ENCODE data around the gene RYR3.
A peak's percentile ranks its signal among the peaks of the same experiment; 100 is the strongest.

The RYR3 gene

DNA sequence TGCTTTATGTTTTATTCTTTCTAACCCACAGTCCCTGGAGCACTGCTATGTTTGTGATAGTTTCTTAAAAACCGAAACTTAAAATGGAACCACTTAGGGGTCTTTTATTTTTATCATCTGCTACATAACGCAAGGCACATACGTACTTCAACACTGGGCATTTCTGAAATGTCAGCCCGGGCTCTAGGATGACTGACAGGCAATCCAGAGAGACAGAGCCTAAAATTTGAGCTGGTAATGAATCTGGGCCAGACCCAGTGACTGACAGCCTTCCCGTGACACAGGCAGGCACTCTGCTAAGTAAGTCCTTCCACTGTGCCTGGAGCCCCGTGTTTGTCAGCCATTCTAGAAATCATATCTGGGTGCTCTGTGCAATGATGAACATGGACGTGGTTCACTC is 84.6 kb downstream of the RYR3 start:
- Histone ChIP-seq H3K36me3 (ENCODE audit: control insufficient read depth in 4 of 4, insufficient read depth in 4 of 4, low read length in 3 of 4) (no peaks in the 10 kb centered on the region), H3K4me1 (ENCODE audit: control extremely low read depth in 1 of 4, control insufficient read depth in 4 of 4, insufficient read depth in 4 of 4, low read length in 3 of 4) (no peaks in the 10 kb centered on the region), H3K9me3 (ENCODE audit: control extremely low read depth in 1 of 5, control insufficient read depth in 4 of 5, insufficient read depth in 2 of 5, low read depth in 1 of 5, low read length in 4 of 5) (no peaks in the 10 kb centered on the region), H3K4me3 (ENCODE audit: control insufficient read depth in 1 of 7, extremely low read depth in 1 of 7, insufficient read depth in 4 of 7, low read depth in 2 of 7, low read length in 6 of 7) (no peak overlapping the region), H3K27me3 (replicated peaks in 2 of 5; ENCODE audit: control insufficient read depth in 4 of 5, insufficient read depth in 5 of 5, low read length in 4 of 5) (peaks cover 0 to 4% (median 0%) of the 10 kb centered on the region in 5 experiments), H3K27ac (ENCODE audit: insufficient read depth in 1 of 2, low read depth in 1 of 2, low read length in 2 of 2, poor library complexity in 1 of 2, severe bottlenecking in 2 of 2) (no peak overlapping the region)
- whole genome bisulfite sequencing (ENCODE audit: insufficient coverage), result 97% methylated on average over 7 of the region's 7 CpGs
- DNase-seq, result no peak
- ChIA-PET CTCF (no interaction called here), POLR2A (no interaction called here)

DNA sequence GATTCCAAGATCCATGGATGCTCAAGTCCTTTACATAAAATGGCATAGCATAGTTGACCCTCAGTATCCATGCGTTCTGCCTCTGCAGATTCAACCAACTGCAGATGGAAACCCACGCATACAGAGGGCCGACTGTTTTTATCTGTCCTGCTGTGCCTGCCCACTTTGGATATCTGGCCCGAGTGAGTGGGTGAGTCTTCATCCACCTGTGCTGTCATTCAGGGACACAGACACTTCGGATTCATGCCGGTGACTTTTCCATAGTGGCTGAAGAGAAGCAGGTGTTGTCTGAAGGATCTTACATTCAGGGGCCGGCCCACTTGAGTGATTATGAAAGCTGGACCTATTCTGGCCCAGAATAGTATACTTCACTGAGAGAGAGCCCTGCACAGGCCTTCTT is 85.1 kb downstream of the RYR3 start:
- no peaks in the 10 kb centered on the region for H3K4me1 ChIP-seq (ENCODE audit: control extremely low read depth in 1 of 4, control insufficient read depth in 4 of 4, insufficient read depth in 4 of 4, low read length in 3 of 4)
- no peak overlapping the region for H3K27ac ChIP-seq (ENCODE audit: insufficient read depth in 1 of 2, low read depth in 1 of 2, low read length in 2 of 2, poor library complexity in 1 of 2, severe bottlenecking in 2 of 2)
- H3K27me3 ChIP-seq (replicated peaks in 2 of 5; ENCODE audit: control insufficient read depth in 4 of 5, insufficient read depth in 5 of 5, low read length in 4 of 5), result peaks cover 0 to 4% (median 0%) of the 10 kb centered on the region in 5 experiments
- WGBS (ENCODE audit: insufficient coverage), result 95% methylated on average over 7 of the region's 7 CpGs
- POLR2A ChIA-PET, result no interaction called here
- H3K9me3 ChIP-seq (ENCODE audit: control extremely low read depth in 1 of 5, control insufficient read depth in 4 of 5, insufficient read depth in 2 of 5, low read depth in 1 of 5, low read length in 4 of 5), result no peaks in the 10 kb centered on the region
- CTCF ChIA-PET, result no interaction called here
- H3K36me3 ChIP-seq (ENCODE audit: control insufficient read depth in 4 of 4, insufficient read depth in 4 of 4, low read length in 3 of 4), result no peaks in the 10 kb centered on the region
- no peak for DNase-seq
- no peak overlapping the region for H3K4me3 ChIP-seq (ENCODE audit: control insufficient read depth in 1 of 7, extremely low read depth in 1 of 7, insufficient read depth in 4 of 7, low read depth in 2 of 7, low read length in 6 of 7)

DNA sequence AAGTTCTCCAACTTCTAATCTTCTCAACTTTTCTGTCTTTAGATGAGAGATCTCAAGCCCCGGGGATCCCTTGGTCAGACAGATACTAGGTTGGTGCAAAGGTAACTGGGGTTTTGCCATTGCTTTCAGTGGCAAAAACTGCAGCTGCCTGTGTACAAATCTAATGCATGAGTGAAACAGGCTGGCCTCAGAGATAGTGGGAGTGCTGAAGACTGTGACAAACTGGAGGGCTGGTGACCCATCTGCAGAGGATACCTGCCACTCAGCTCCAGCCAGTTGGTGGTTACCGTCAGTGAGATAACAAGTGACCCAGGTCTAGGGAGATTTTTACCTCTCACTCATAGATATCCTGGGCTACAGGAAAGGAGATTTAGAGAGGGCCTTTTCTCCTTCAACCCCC is 85.7 kb downstream of the RYR3 start:
- H3K4me3 ChIP-seq (ENCODE audit: control insufficient read depth in 1 of 7, extremely low read depth in 1 of 7, insufficient read depth in 4 of 7, low read depth in 2 of 7, low read length in 6 of 7), result no peak overlapping the region
- H3K27ac ChIP-seq (ENCODE audit: insufficient read depth in 1 of 2, low read depth in 1 of 2, low read length in 2 of 2, poor library complexity in 1 of 2, severe bottlenecking in 2 of 2), result no peak overlapping the region
- no peaks in the 10 kb centered on the region for H3K4me1 ChIP-seq (ENCODE audit: control extremely low read depth in 1 of 4, control insufficient read depth in 4 of 4, insufficient read depth in 4 of 4, low read length in 3 of 4)
- DNase-seq, result peak in 1 of 3 donors; percentile 43
- POLR2A ChIA-PET, result no interaction called here
- CTCF ChIA-PET, result no interaction called here
- no peaks in the 10 kb centered on the region for H3K9me3 ChIP-seq (ENCODE audit: control extremely low read depth in 1 of 5, control insufficient read depth in 4 of 5, insufficient read depth in 2 of 5, low read depth in 1 of 5, low read length in 4 of 5)
- H3K36me3 ChIP-seq (ENCODE audit: control insufficient read depth in 4 of 4, insufficient read depth in 4 of 4, low read length in 3 of 4), result no peaks in the 10 kb centered on the region
- peaks cover 0 to 4% (median 0%) of the 10 kb centered on the region in 5 experiments for H3K27me3 ChIP-seq (replicated peaks in 2 of 5; ENCODE audit: control insufficient read depth in 4 of 5, insufficient read depth in 5 of 5, low read length in 4 of 5)
- WGBS (ENCODE audit: insufficient coverage), result 100% methylated on average over 1 of the region's 2 CpGs

DNA sequence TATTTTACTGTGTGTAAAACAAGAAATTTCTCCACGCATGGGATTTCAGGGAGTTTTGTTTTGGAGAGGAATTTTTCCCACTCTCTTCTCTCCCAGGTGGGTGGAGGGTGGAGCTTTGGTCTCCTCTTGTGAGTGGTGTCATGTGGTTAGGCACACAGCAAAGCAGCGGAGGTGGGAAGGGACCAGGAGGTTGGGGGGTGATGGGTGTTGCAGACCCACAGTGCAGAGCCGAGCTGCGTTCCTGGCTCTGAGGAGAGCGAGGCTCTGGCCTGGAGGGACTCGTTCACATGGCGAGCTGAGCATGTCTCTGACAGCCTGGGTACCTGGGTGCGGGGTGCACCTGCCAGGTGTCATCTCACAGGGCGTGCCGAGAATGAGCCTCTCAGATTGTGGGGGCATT is 87.8 kb downstream of the RYR3 start:
- no peak for DNase-seq
- no peaks in the 10 kb centered on the region for H3K9me3 ChIP-seq (ENCODE audit: control extremely low read depth in 1 of 5, control insufficient read depth in 4 of 5, insufficient read depth in 2 of 5, low read depth in 1 of 5, low read length in 4 of 5)
- 97% methylated on average over 10 of the region's 10 CpGs for WGBS (ENCODE audit: insufficient coverage)
- peaks cover 0 to 4% (median 0%) of the 10 kb centered on the region in 5 experiments for H3K27me3 ChIP-seq (replicated peaks in 2 of 5; ENCODE audit: control insufficient read depth in 4 of 5, insufficient read depth in 5 of 5, low read length in 4 of 5)
- H3K36me3 ChIP-seq (ENCODE audit: control insufficient read depth in 4 of 4, insufficient read depth in 4 of 4, low read length in 3 of 4), result no peaks in the 10 kb centered on the region
- no peaks in the 10 kb centered on the region for H3K4me1 ChIP-seq (ENCODE audit: control extremely low read depth in 1 of 4, control insufficient read depth in 4 of 4, insufficient read depth in 4 of 4, low read length in 3 of 4)
- no peak overlapping the region for H3K27ac ChIP-seq (ENCODE audit: insufficient read depth in 1 of 2, low read depth in 1 of 2, low read length in 2 of 2, poor library complexity in 1 of 2, severe bottlenecking in 2 of 2)
- ChIA-PET POLR2A (no interaction called here), CTCF (no interaction called here)
- H3K4me3 ChIP-seq (ENCODE audit: control insufficient read depth in 1 of 7, extremely low read depth in 1 of 7, insufficient read depth in 4 of 7, low read depth in 2 of 7, low read length in 6 of 7), result no peak overlapping the region

DNA sequence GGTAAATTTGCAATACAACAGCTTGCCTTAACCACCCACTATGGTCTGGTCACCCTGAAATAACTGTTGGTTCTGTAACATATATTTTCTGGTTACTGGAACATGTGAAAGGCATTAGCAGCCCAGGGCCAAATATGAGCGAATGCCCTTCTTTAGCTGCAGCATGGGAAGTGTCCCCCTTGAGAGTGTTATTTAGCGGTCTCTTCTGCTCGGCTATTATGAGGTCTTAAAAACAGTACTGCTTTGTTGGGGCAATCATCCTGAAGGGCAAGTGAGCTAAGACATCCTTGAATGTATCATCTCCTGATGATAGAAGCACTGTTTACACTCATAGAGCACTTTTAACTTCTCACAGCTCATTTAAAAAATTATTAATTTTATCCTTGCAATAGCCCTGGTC is 90.2 kb downstream of the RYR3 start:
- no peak for DNase-seq
- POLR2A ChIA-PET, result no interaction called here
- CTCF ChIA-PET, result no interaction called here
- WGBS (ENCODE audit: insufficient coverage), result 100% methylated on average over 3 of the region's 3 CpGs
- Histone ChIP-seq H3K9me3 (ENCODE audit: control extremely low read depth in 1 of 5, control insufficient read depth in 4 of 5, insufficient read depth in 2 of 5, low read depth in 1 of 5, low read length in 4 of 5) (no peaks in the 10 kb centered on the region), H3K27ac (ENCODE audit: insufficient read depth in 1 of 2, low read depth in 1 of 2, low read length in 2 of 2, poor library complexity in 1 of 2, severe bottlenecking in 2 of 2) (no peak overlapping the region), H3K36me3 (ENCODE audit: control insufficient read depth in 4 of 4, insufficient read depth in 4 of 4, low read length in 3 of 4) (no peaks in the 10 kb centered on the region), H3K4me1 (ENCODE audit: control extremely low read depth in 1 of 4, control insufficient read depth in 4 of 4, insufficient read depth in 4 of 4, low read length in 3 of 4) (no peaks in the 10 kb centered on the region), H3K4me3 (ENCODE audit: control insufficient read depth in 1 of 7, extremely low read depth in 1 of 7, insufficient read depth in 4 of 7, low read depth in 2 of 7, low read length in 6 of 7) (no peak overlapping the region), H3K27me3 (replicated peaks in 2 of 5; ENCODE audit: control insufficient read depth in 4 of 5, insufficient read depth in 5 of 5, low read length in 4 of 5) (peaks cover 0 to 4% (median 0%) of the 10 kb centered on the region in 5 experiments)

DNA sequence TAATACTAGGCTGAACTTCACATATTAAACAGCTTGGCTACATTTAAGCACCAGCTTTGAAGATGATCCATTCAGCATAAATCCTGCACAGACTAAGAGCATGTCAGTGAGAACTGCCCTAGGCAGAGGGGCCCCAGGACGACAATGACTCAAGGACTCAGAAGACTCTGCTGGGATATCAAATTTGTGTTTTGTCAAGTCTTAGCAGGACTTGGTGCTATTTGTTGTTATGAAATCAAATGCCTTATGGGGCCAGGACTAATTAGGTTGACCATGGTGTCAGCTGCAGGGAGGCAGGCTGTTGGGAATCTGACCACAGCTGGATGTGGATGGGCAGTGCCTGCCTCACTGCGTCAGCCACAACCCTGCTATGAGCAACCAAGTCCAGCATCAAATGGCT is 91.8 kb downstream of the RYR3 start:
- 100% methylated on average over 1 of the region's 2 CpGs for WGBS (ENCODE audit: insufficient coverage)
- H3K27ac ChIP-seq (ENCODE audit: insufficient read depth in 1 of 2, low read depth in 1 of 2, low read length in 2 of 2, poor library complexity in 1 of 2, severe bottlenecking in 2 of 2), result no peak overlapping the region
- DNase-seq, result no peak
- CTCF ChIA-PET, result no interaction called here
- POLR2A ChIA-PET, result no interaction called here
- H3K27me3 ChIP-seq (replicated peaks in 2 of 5; ENCODE audit: control insufficient read depth in 4 of 5, insufficient read depth in 5 of 5, low read length in 4 of 5), result peaks cover 0 to 4% (median 0%) of the 10 kb centered on the region in 5 experiments
- H3K36me3 ChIP-seq (ENCODE audit: control insufficient read depth in 4 of 4, insufficient read depth in 4 of 4, low read length in 3 of 4), result no peaks in the 10 kb centered on the region
- no peaks in the 10 kb centered on the region for H3K9me3 ChIP-seq (ENCODE audit: control extremely low read depth in 1 of 5, control insufficient read depth in 4 of 5, insufficient read depth in 2 of 5, low read depth in 1 of 5, low read length in 4 of 5)
- no peak overlapping the region for H3K4me3 ChIP-seq (ENCODE audit: control insufficient read depth in 1 of 7, extremely low read depth in 1 of 7, insufficient read depth in 4 of 7, low read depth in 2 of 7, low read length in 6 of 7)
- no peaks in the 10 kb centered on the region for H3K4me1 ChIP-seq (ENCODE audit: control extremely low read depth in 1 of 4, control insufficient read depth in 4 of 4, insufficient read depth in 4 of 4, low read length in 3 of 4)

DNA sequence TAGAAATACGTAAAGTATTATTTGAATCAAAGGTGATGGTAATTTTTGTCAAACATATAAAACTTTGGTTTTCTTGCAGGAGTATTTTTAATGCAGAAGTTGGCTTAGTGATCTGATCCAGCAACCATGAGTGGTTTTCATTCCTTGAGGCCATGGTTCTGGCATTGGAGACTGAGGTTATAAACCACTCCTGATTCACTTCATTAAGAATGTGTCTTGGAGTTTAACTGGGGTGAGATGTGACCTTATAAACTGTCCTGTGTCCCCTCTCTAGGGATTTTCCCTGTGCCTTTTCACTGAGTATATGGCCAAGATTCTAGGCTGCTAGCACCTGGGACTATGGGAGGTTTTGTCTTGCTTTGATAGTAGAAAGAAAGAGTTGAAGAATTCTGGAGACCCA is 94.3 kb downstream of the RYR3 start:
- H3K27me3 ChIP-seq (replicated peaks in 2 of 5; ENCODE audit: control insufficient read depth in 4 of 5, insufficient read depth in 5 of 5, low read length in 4 of 5), result peaks cover 0 to 4% (median 0%) of the 10 kb centered on the region in 5 experiments
- no peaks in the 10 kb centered on the region for H3K9me3 ChIP-seq (ENCODE audit: control extremely low read depth in 1 of 5, control insufficient read depth in 4 of 5, insufficient read depth in 2 of 5, low read depth in 1 of 5, low read length in 4 of 5)
- CTCF ChIA-PET, result no interaction called here
- POLR2A ChIA-PET, result no interaction called here
- no peaks in the 10 kb centered on the region for H3K4me1 ChIP-seq (ENCODE audit: control extremely low read depth in 1 of 4, control insufficient read depth in 4 of 4, insufficient read depth in 4 of 4, low read length in 3 of 4)
- no peak for DNase-seq
- 100% methylated on average over 1 of the region's 1 CpG for WGBS (ENCODE audit: insufficient coverage)
- H3K36me3 ChIP-seq (ENCODE audit: control insufficient read depth in 4 of 4, insufficient read depth in 4 of 4, low read length in 3 of 4), result no peaks in the 10 kb centered on the region
- H3K27ac ChIP-seq (ENCODE audit: insufficient read depth in 1 of 2, low read depth in 1 of 2, low read length in 2 of 2, poor library complexity in 1 of 2, severe bottlenecking in 2 of 2), result no peak overlapping the region
- no peak overlapping the region for H3K4me3 ChIP-seq (ENCODE audit: control insufficient read depth in 1 of 7, extremely low read depth in 1 of 7, insufficient read depth in 4 of 7, low read depth in 2 of 7, low read length in 6 of 7)
